ENCODE results near the gene BIRC6. TPM values are rescaled to one million over a fixed set of nuclear protein-coding genes. Genes with fewer than 3 reads are reported as not detected.

Gene BIRC6
- polyA plus RNA-seq, 1 donor (not counting 4 experiments of a cell fraction or from before 2014, with no cell fraction given) = 57.0 TPM

GRCh38 chr2:32423536-32423935 lies 66.7 kb downstream of the BIRC6 start:
- Histone ChIP-seq H3K36me3 (ENCODE audit: control insufficient read depth in 2 of 2, extremely low read depth in 1 of 2, insufficient read depth in 2 of 2, low read length in 2 of 2) (peaks cover 0 to 3% of the 10 kb centered on the region in 2 experiments), H3K27me3 (ENCODE audit: control insufficient read depth, extremely low read depth, insufficient read depth, low read length) (no peaks in the 10 kb centered on the region), H3K9me3 (ENCODE audit: control insufficient read depth, low read depth, low read length) (no peaks in the 10 kb centered on the region), H3K9me1 (ENCODE audit: control insufficient read depth, extremely low read depth, insufficient read depth, low read length) (peaks cover 2% of the 10 kb centered on the region), H3K4me1 (ENCODE audit: control insufficient read depth, extremely low read depth, insufficient read depth, low read length) (peaks cover 5% of the 10 kb centered on the region), H3K79me2 (ENCODE audit: control insufficient read depth, insufficient read depth, low read length) (peaks cover 86% of the 10 kb centered on the region), H3K4me3 (ENCODE audit: control insufficient read depth in 2 of 3, extremely low read depth in 1 of 3, insufficient read depth in 2 of 3, low read depth in 1 of 3, low read length in 3 of 3) (no peak overlapping the region), H2AFZ (ENCODE audit: control insufficient read depth, low read length) (no peak overlapping the region), H3K4me2 (ENCODE audit: control insufficient read depth, extremely low read depth, insufficient read depth, low read depth, low read length) (no peak overlapping the region), H3K27ac (ENCODE audit: control insufficient read depth, insufficient read depth, low read length) (no peak overlapping the region), H3K9ac (ENCODE audit: control insufficient read depth, extremely low read depth, insufficient read depth, low read length) (no peak overlapping the region), H4K20me1 (ENCODE audit: control insufficient read depth, extremely low read depth, insufficient read depth, low read length) (no peaks in the 10 kb centered on the region)
- DNase-seq (ENCODE audit: low read depth, low spot score) (no peak), FAIRE-seq (no peak)
- dilution Hi-C loops (cut with MboI; ENCODE audit: extremely low pct_ligation_motif_present, low sequenced_read_pairs) = no loop called here
- no peak for TF ChIP-seq CTCF (optimal IDR thresholded peaks at IDR 0.05 in 1 of 3, IDR thresholded peaks at IDR 0.05 in 1 of 3, conservative IDR thresholded peaks at IDR 0.05 in 1 of 3; ENCODE audit: extremely low read depth in 1 of 3, insufficient read depth in 2 of 3, low read length in 3 of 3)
- TF ChIP-seq EZH2 (IDR thresholded peaks at IDR 0.05; ENCODE audit: low read length) = no peak

- Histone ChIP-seq H3K27ac (ENCODE audit: control insufficient read depth, insufficient read depth, low read length) (no peak overlapping the region), H2AFZ (ENCODE audit: control insufficient read depth, low read length) (no peak overlapping the region), H3K9me1 (ENCODE audit: control insufficient read depth, extremely low read depth, insufficient read depth, low read length) (peaks cover 2% of the 10 kb centered on the region), H4K20me1 (ENCODE audit: control insufficient read depth, extremely low read depth, insufficient read depth, low read length) (no peaks in the 10 kb centered on the region), H3K27me3 (ENCODE audit: control insufficient read depth, extremely low read depth, insufficient read depth, low read length) (no peaks in the 10 kb centered on the region), H3K4me2 (ENCODE audit: control insufficient read depth, extremely low read depth, insufficient read depth, low read depth, low read length) (no peak overlapping the region), H3K9me3 (ENCODE audit: control insufficient read depth, low read depth, low read length) (no peaks in the 10 kb centered on the region), H3K79me2 (ENCODE audit: control insufficient read depth, insufficient read depth, low read length) (peaks cover 80% of the 10 kb centered on the region), H3K4me1 (ENCODE audit: control insufficient read depth, extremely low read depth, insufficient read depth, low read length) (no peaks in the 10 kb centered on the region), H3K4me3 (ENCODE audit: control insufficient read depth in 2 of 3, extremely low read depth in 1 of 3, insufficient read depth in 2 of 3, low read depth in 1 of 3, low read length in 3 of 3) (no peak overlapping the region), H3K9ac (ENCODE audit: control insufficient read depth, extremely low read depth, insufficient read depth, low read length) (no peak overlapping the region), H3K36me3 (ENCODE audit: control insufficient read depth in 2 of 2, extremely low read depth in 1 of 2, insufficient read depth in 2 of 2, low read length in 2 of 2) (peaks cover 0 to 3% of the 10 kb centered on the region in 2 experiments)
- no peak for FAIRE-seq
- no peak for TF ChIP-seq CTCF (optimal IDR thresholded peaks at IDR 0.05 in 1 of 3, IDR thresholded peaks at IDR 0.05 in 1 of 3, conservative IDR thresholded peaks at IDR 0.05 in 1 of 3; ENCODE audit: extremely low read depth in 1 of 3, insufficient read depth in 2 of 3, low read length in 3 of 3)
- no peak for TF ChIP-seq EZH2 (IDR thresholded peaks at IDR 0.05; ENCODE audit: low read length)
- DNase-seq (ENCODE audit: low read depth, low spot score) = no peak
- dilution Hi-C loops (cut with MboI; ENCODE audit: extremely low pct_ligation_motif_present, low sequenced_read_pairs) = no loop called here
These were observed 67.9 kb downstream of the BIRC6 start for GRCh38 chr2:32424739-32425138.
